Measurements from ENCODE around the gene LAMC3.

Gene LAMC3

GRCh38 chr9:131117121-131117761 is 108.3 kb downstream of the LAMC3 start:
- no peak overlapping the region for H4K8ac ChIP-seq (ENCODE audit: low read depth, low read length)
- H2BK15ac ChIP-seq (replicated peaks; ENCODE audit: low read depth), result no peak overlapping the region
- H3K79me1 ChIP-seq (ENCODE audit: low read length), result no peaks in the 10 kb centered on the region
- H3K36me3 ChIP-seq (ENCODE audit: control insufficient read depth, insufficient read depth, low read length), result peaks cover 7% of the 10 kb centered on the region
- no peak overlapping the region for H3K4me3 ChIP-seq (ENCODE audit: low read length)
- WGBS (ENCODE audit: extremely low coverage, insufficient coverage, low lambda C conversion rate), result no CpG with 5 or more reads among the region's 13 CpGs
- no peaks in the 10 kb centered on the region for H3K4me1 ChIP-seq (ENCODE audit: control insufficient read depth, low read depth, low read length)
- H3K4ac ChIP-seq (ENCODE audit: low read depth, low read length), result no peak overlapping the region
- H2BK120ac ChIP-seq (ENCODE audit: low read depth, low read length), result no peak overlapping the region
- no peaks in the 10 kb centered on the region for H3K27me3 ChIP-seq (ENCODE audit: insufficient read depth, low read length, poor library complexity)
- no peak overlapping the region for H3K9ac ChIP-seq (ENCODE audit: low read length)
- H3K18ac ChIP-seq (ENCODE audit: low read length), result no peak overlapping the region
- no peak overlapping the region for H4K5ac ChIP-seq (ENCODE audit: low read length)
- H3K56ac ChIP-seq (ENCODE audit: low read length), result no peak overlapping the region
- H2BK5ac ChIP-seq (ENCODE audit: low read length), result no peak overlapping the region
- H3K79me2 ChIP-seq (ENCODE audit: control insufficient read depth, insufficient read depth, low read length), result no peaks in the 10 kb centered on the region
- H3K27ac ChIP-seq (ENCODE audit: low read depth, low read length), result no peak overlapping the region
- no peak overlapping the region for H3K23ac ChIP-seq (ENCODE audit: low read length)
- no peak for DNase-seq
- H2AK5ac ChIP-seq (ENCODE audit: low read length), result no peak overlapping the region
- no peak overlapping the region for H3K4me2 ChIP-seq (ENCODE audit: low read length)

GRCh38 chr9:131117762-131118145 is 108.8 kb downstream of the LAMC3 start:
- no peaks in the 10 kb centered on the region for H3K4me1 ChIP-seq (ENCODE audit: control insufficient read depth, low read depth, low read length)
- H3K79me2 ChIP-seq (ENCODE audit: control insufficient read depth, insufficient read depth, low read length), result no peaks in the 10 kb centered on the region
- no CpG with 5 or more reads among the region's 4 CpGs for WGBS (ENCODE audit: extremely low coverage, insufficient coverage, low lambda C conversion rate)
- H3K18ac ChIP-seq (ENCODE audit: low read length), result no peak overlapping the region
- no peak overlapping the region for H3K4ac ChIP-seq (ENCODE audit: low read depth, low read length)
- no peaks in the 10 kb centered on the region for H3K79me1 ChIP-seq (ENCODE audit: low read length)
- no peak overlapping the region for H2BK15ac ChIP-seq (replicated peaks; ENCODE audit: low read depth)
- H2BK5ac ChIP-seq (ENCODE audit: low read length), result no peak overlapping the region
- no peak overlapping the region for H3K4me3 ChIP-seq (ENCODE audit: low read length)
- H2AK5ac ChIP-seq (ENCODE audit: low read length), result no peak overlapping the region
- H3K9ac ChIP-seq (ENCODE audit: low read length), result no peak overlapping the region
- H4K8ac ChIP-seq (ENCODE audit: low read depth, low read length), result no peak overlapping the region
- no peak overlapping the region for H2BK120ac ChIP-seq (ENCODE audit: low read depth, low read length)
- no peak overlapping the region for H3K27ac ChIP-seq (ENCODE audit: low read depth, low read length)
- H3K36me3 ChIP-seq (ENCODE audit: control insufficient read depth, insufficient read depth, low read length), result peaks cover 5% of the 10 kb centered on the region
- no peak overlapping the region for H4K5ac ChIP-seq (ENCODE audit: low read length)
- H3K27me3 ChIP-seq (ENCODE audit: insufficient read depth, low read length, poor library complexity), result no peaks in the 10 kb centered on the region
- H3K4me2 ChIP-seq (ENCODE audit: low read length), result no peak overlapping the region
- H3K23ac ChIP-seq (ENCODE audit: low read length), result no peak overlapping the region
- DNase-seq, result no peak
- no peak overlapping the region for H3K56ac ChIP-seq (ENCODE audit: low read length)

- H2BK15ac ChIP-seq (replicated peaks; ENCODE audit: low read depth), result no peak overlapping the region
- H3K36me3 ChIP-seq (ENCODE audit: control insufficient read depth, insufficient read depth, low read length), result peaks cover 5% of the 10 kb centered on the region
Observed at GRCh38 chr9:131119600-131119999, 110.6 kb downstream of the LAMC3 start.

GRCh38 chr9:131120620-131121228 is 111.8 kb downstream of the LAMC3 start:
- Histone ChIP-seq H3K79me2 (ENCODE audit: control insufficient read depth, insufficient read depth, low read length) (peaks cover 2% of the 10 kb centered on the region), H3K4me3 (ENCODE audit: low read length) (no peak overlapping the region), H2BK5ac (ENCODE audit: low read length) (no peak overlapping the region), H3K4me2 (ENCODE audit: low read length) (no peak overlapping the region), H2BK120ac (ENCODE audit: low read depth, low read length) (no peak overlapping the region), H3K4ac (ENCODE audit: low read depth, low read length) (no peak overlapping the region), H3K36me3 (ENCODE audit: control insufficient read depth, insufficient read depth, low read length) (peaks cover 5% of the 10 kb centered on the region), H3K23ac (ENCODE audit: low read length) (no peak overlapping the region), H3K27me3 (ENCODE audit: insufficient read depth, low read length, poor library complexity) (no peaks in the 10 kb centered on the region), H2BK15ac (replicated peaks; ENCODE audit: low read depth) (no peak overlapping the region), H3K56ac (ENCODE audit: low read length) (no peak overlapping the region), H3K79me1 (ENCODE audit: low read length) (peaks cover 2% of the 10 kb centered on the region), H4K5ac (ENCODE audit: low read length) (no peak overlapping the region), H3K18ac (ENCODE audit: low read length) (no peak overlapping the region), H3K4me1 (ENCODE audit: control insufficient read depth, low read depth, low read length) (no peaks in the 10 kb centered on the region), H4K8ac (ENCODE audit: low read depth, low read length) (no peak overlapping the region), H3K9ac (ENCODE audit: low read length) (no peak overlapping the region), H3K27ac (ENCODE audit: low read depth, low read length) (no peak overlapping the region), H2AK5ac (ENCODE audit: low read length) (no peak overlapping the region)
- DNase-seq, result no peak
- no CpG with 5 or more reads among the region's 7 CpGs for WGBS (ENCODE audit: extremely low coverage, insufficient coverage, low lambda C conversion rate)

More at GRCh38 chr9:131119600-131119999, 110.6 kb downstream of the LAMC3 start:
- no peak overlapping the region for H4K5ac ChIP-seq (ENCODE audit: low read length)
- no peak overlapping the region for H3K56ac ChIP-seq (ENCODE audit: low read length)
- no peaks in the 10 kb centered on the region for H3K4me1 ChIP-seq (ENCODE audit: control insufficient read depth, low read depth, low read length)
- no peaks in the 10 kb centered on the region for H3K79me2 ChIP-seq (ENCODE audit: control insufficient read depth, insufficient read depth, low read length)
- no peak overlapping the region for H3K23ac ChIP-seq (ENCODE audit: low read length)
- no peak overlapping the region for H3K4me3 ChIP-seq (ENCODE audit: low read length)
- H3K4me2 ChIP-seq (ENCODE audit: low read length), result no peak overlapping the region
- H2BK120ac ChIP-seq (ENCODE audit: low read depth, low read length), result no peak overlapping the region
- no peak overlapping the region for H3K9ac ChIP-seq (ENCODE audit: low read length)
- no peak overlapping the region for H3K18ac ChIP-seq (ENCODE audit: low read length)
- H3K4ac ChIP-seq (ENCODE audit: low read depth, low read length), result no peak overlapping the region
- H2AK5ac ChIP-seq (ENCODE audit: low read length), result no peak overlapping the region
- no peak for DNase-seq
- H3K27ac ChIP-seq (ENCODE audit: low read depth, low read length), result no peak overlapping the region
- H2BK5ac ChIP-seq (ENCODE audit: low read length), result no peak overlapping the region
- no peaks in the 10 kb centered on the region for H3K79me1 ChIP-seq (ENCODE audit: low read length)
- H4K8ac ChIP-seq (ENCODE audit: low read depth, low read length), result no peak overlapping the region
- WGBS (ENCODE audit: extremely low coverage, insufficient coverage, low lambda C conversion rate), result no CpG with 5 or more reads among the region's 8 CpGs
- H3K27me3 ChIP-seq (ENCODE audit: insufficient read depth, low read length, poor library complexity), result no peaks in the 10 kb centered on the region

- Histone ChIP-seq H3K27me3 (ENCODE audit: insufficient read depth, low read length, poor library complexity) (no peaks in the 10 kb centered on the region), H3K18ac (ENCODE audit: low read length) (no peak overlapping the region), H2BK5ac (ENCODE audit: low read length) (no peak overlapping the region), H3K79me2 (ENCODE audit: control insufficient read depth, insufficient read depth, low read length) (peaks cover 8% of the 10 kb centered on the region), H3K36me3 (ENCODE audit: control insufficient read depth, insufficient read depth, low read length) (peaks cover 5% of the 10 kb centered on the region), H3K9ac (ENCODE audit: low read length) (no peak overlapping the region), H3K4me3 (ENCODE audit: low read length) (no peak overlapping the region), H3K4me1 (ENCODE audit: control insufficient read depth, low read depth, low read length) (no peaks in the 10 kb centered on the region), H2BK120ac (ENCODE audit: low read depth, low read length) (no peak overlapping the region), H3K27ac (ENCODE audit: low read depth, low read length) (no peak overlapping the region), H3K56ac (ENCODE audit: low read length) (no peak overlapping the region), H3K4ac (ENCODE audit: low read depth, low read length) (no peak overlapping the region), H4K5ac (ENCODE audit: low read length) (no peak overlapping the region), H3K79me1 (ENCODE audit: low read length) (peaks cover 8% of the 10 kb centered on the region), H4K8ac (ENCODE audit: low read depth, low read length) (no peak overlapping the region), H3K4me2 (ENCODE audit: low read length) (no peak overlapping the region), H2BK15ac (replicated peaks; ENCODE audit: low read depth) (no peak overlapping the region), H3K23ac (ENCODE audit: low read length) (no peak overlapping the region), H2AK5ac (ENCODE audit: low read length) (no peak overlapping the region)
- WGBS (ENCODE audit: extremely low coverage, insufficient coverage, low lambda C conversion rate), result no CpG with 5 or more reads among the region's 2 CpGs
- DNase-seq, result no peak
Observed at GRCh38 chr9:131121346-131121745, 112.4 kb downstream of the LAMC3 start.

- no peak overlapping the region for H4K5ac ChIP-seq (ENCODE audit: low read length)
- no peak overlapping the region for H2BK15ac ChIP-seq (replicated peaks; ENCODE audit: low read depth)
- no peak overlapping the region for H3K4me3 ChIP-seq (ENCODE audit: low read length)
- H3K27ac ChIP-seq (ENCODE audit: low read depth, low read length), result no peak overlapping the region
- peaks cover 13% of the 10 kb centered on the region for H3K79me2 ChIP-seq (ENCODE audit: control insufficient read depth, insufficient read depth, low read length)
- no peaks in the 10 kb centered on the region for H3K4me1 ChIP-seq (ENCODE audit: control insufficient read depth, low read depth, low read length)
- DNase-seq, result no peak
- H2AK5ac ChIP-seq (ENCODE audit: low read length), result no peak overlapping the region
- H3K9ac ChIP-seq (ENCODE audit: low read length), result no peak overlapping the region
- no peak overlapping the region for H2BK120ac ChIP-seq (ENCODE audit: low read depth, low read length)
- no peak overlapping the region for H4K8ac ChIP-seq (ENCODE audit: low read depth, low read length)
- H3K56ac ChIP-seq (ENCODE audit: low read length), result no peak overlapping the region
- WGBS (ENCODE audit: extremely low coverage, insufficient coverage, low lambda C conversion rate), result no CpG with 5 or more reads among the region's 2 CpGs
- no peak overlapping the region for H3K4me2 ChIP-seq (ENCODE audit: low read length)
- H3K36me3 ChIP-seq (ENCODE audit: control insufficient read depth, insufficient read depth, low read length), result peaks cover 5% of the 10 kb centered on the region
- H3K4ac ChIP-seq (ENCODE audit: low read depth, low read length), result no peak overlapping the region
- H2BK5ac ChIP-seq (ENCODE audit: low read length), result no peak overlapping the region
- H3K79me1 ChIP-seq (ENCODE audit: low read length), result peaks cover 11% of the 10 kb centered on the region
- no peak overlapping the region for H3K23ac ChIP-seq (ENCODE audit: low read length)
- no peaks in the 10 kb centered on the region for H3K27me3 ChIP-seq (ENCODE audit: insufficient read depth, low read length, poor library complexity)
- H3K18ac ChIP-seq (ENCODE audit: low read length), result no peak overlapping the region
Observed at GRCh38 chr9:131122158-131122557, 113.2 kb downstream of the LAMC3 start.
